ENCODE results near the gene ALKBH5. TPM values are rescaled to one million over a fixed set of nuclear protein-coding genes. Genes with fewer than 3 reads are reported as not detected.

The ALKBH5 gene
- total and polyA plus RNA-seq, 2 experiments from 2014 or later, result 32.2 to 117 TPM

GRCh38 chr17:18229771-18230170 lies 46.1 kb downstream of the ALKBH5 start (continued):
- no peak for TF ChIP-seq ZNF462 (CRISPR knock-in tag; IDR thresholded peaks at IDR 0.05)
- TF ChIP-seq ETS1 (IDR thresholded peaks at IDR 0.05), result no peak
- no peak for TF ChIP-seq JUNB (IDR thresholded peaks at IDR 0.05; ENCODE audit: unreplicated experiment)
- TF ChIP-seq ZNF114 (CRISPR knock-in tag; IDR thresholded peaks at IDR 0.05), result no peak

GRCh38 chr17:18230288-18231141 lies 46.9 kb downstream of the ALKBH5 start:
- ATAC-seq (no peak), DNase-seq (ENCODE audit: low spot score) (no peak)
- peaks cover 4% of the 10 kb centered on the region for H4K20me1 ChIP-seq (replicated peaks; ENCODE audit: insufficient read depth)
- peaks cover 7% of the 10 kb centered on the region for H3K27me3 Mint-ChIP-seq (ENCODE audit: insufficient read depth, low read depth, poor library complexity)
- H2AFZ ChIP-seq, result no peak overlapping the region
- no peaks in the 10 kb centered on the region for H3F3A ChIP-seq (replicated peaks; ENCODE audit: low read depth)
- peaks cover 7% of the 10 kb centered on the region; the same call in 1 of the 2 replicates for H3K4me1 ChIP-seq (ENCODE audit: insufficient read depth)
- no peaks in the 10 kb centered on the region for H3K9me2 ChIP-seq (ENCODE audit: insufficient read depth)
- no peak overlapping the region for H3K4me3 ChIP-seq
- TF ChIP-seq CREB1 (CRISPR knock-in tag; IDR thresholded peaks at IDR 0.05; ENCODE audit: low read depth), result no peak
- peaks cover 58% of the 10 kb centered on the region for H3K79me2 ChIP-seq (replicated peaks; ENCODE audit: insufficient read depth)
- peaks cover 12% of the 10 kb centered on the region for H3K36me3 Mint-ChIP-seq (ENCODE audit: low read depth)
- no peak overlapping the region for H3K27ac ChIP-seq (ENCODE audit: low read depth)
- H3K36me3 ChIP-seq (ENCODE audit: insufficient read depth), result 0 out of 2 replicates have a peak, but pooled peaks cover 3% of the 10 kb centered on the region
- H3K9me3 Mint-ChIP-seq, result no peaks in the 10 kb centered on the region
- peaks cover 18% of the 10 kb centered on the region for H3K4me1 Mint-ChIP-seq
- no peak overlapping the region for H3K4me2 ChIP-seq
- H3K27ac Mint-ChIP-seq, result no peak overlapping the region
- no peak overlapping the region for H3K4me3 Mint-ChIP-seq
- H3K27me3 ChIP-seq (ENCODE audit: insufficient read depth), result no peaks in the 10 kb centered on the region

Data from GM23338 (cell line).